HG03342 (cell line): ENCODE data around the gene TPGS1.
A peak's percentile ranks its signal among the peaks of the same experiment; 100 is the strongest.

Source experiments
- ATAC-seq: cut with Tn5 transposase; IDR thresholded peaks from one replicate; pipeline ENCODE4 v1.9.1; 2021; ENCODE audit warnings: mild to moderate bottlenecking, moderate library complexity; ENCODE audit not compliant: unreplicated experiment

Gene TPGS1

GRCh38 chr19:507286-508203, at the start of gene TPGS1:
TPGS1 (plus strand) TSS chr19:507497; CDS start chr19:507507, 10 bp downstream.
- peak; percentile 53 for ATAC-seq

- ATAC-seq, result no peak
Observed at GRCh38 chr19:457636-458035, 49.7 kb upstream of the TPGS1 start.

GRCh38 chr19:458091-459042, 48.9 kb upstream of the TPGS1 start:
- no peak for ATAC-seq

GRCh38 chr19:459724-460511, 47.4 kb upstream of the TPGS1 start:
- no peak for ATAC-seq

- no peak for ATAC-seq
Observed at GRCh38 chr19:460877-461720, 46.2 kb upstream of the TPGS1 start, which contains the start of gene SHC2. SHC2 (minus strand) TSS chr19:461033; CDS start chr19:460996, 37 bp downstream.

GRCh38 chr19:461721-462551, 45.4 kb upstream of the TPGS1 start:
- no peak for ATAC-seq

- ATAC-seq, result no peak
Observed at GRCh38 chr19:463483-464207, 43.7 kb upstream of the TPGS1 start.

- no peak for ATAC-seq
Observed at GRCh38 chr19:464208-464545, 43.1 kb upstream of the TPGS1 start.

GRCh38 chr19:465056-465816, 42.1 kb upstream of the TPGS1 start:
- ATAC-seq, result no peak

GRCh38 chr19:467554-467953, 39.7 kb upstream of the TPGS1 start:
- no peak for ATAC-seq

- ATAC-seq, result no peak
Observed at GRCh38 chr19:468587-469256, 38.6 kb upstream of the TPGS1 start.

GRCh38 chr19:469833-470232, 37.5 kb upstream of the TPGS1 start:
- ATAC-seq, result no peak

- no peak for ATAC-seq
Observed at GRCh38 chr19:470701-471100, 36.6 kb upstream of the TPGS1 start.

- ATAC-seq, result no peak
Observed at GRCh38 chr19:472005-472858, 35.1 kb upstream of the TPGS1 start.

GRCh38 chr19:474126-475078, 32.9 kb upstream of the TPGS1 start:
- ATAC-seq, result no peak
